GM10248 (cell line): ENCODE results near the gene CRAMP1.

Experiments
- CTCF ChIA-PET: fragments of 300-600 bp; sonication (Branson Sonifier 250); formaldehyde crosslinking; extraction: SDS; loops from one replicate; lab custom pipeline; 2021; ENCODE audit warnings: antibody characterized with exemption; lab: Yijun Ruan, JAX
- POLR2A ChIA-PET: fragments of 350-650 bp; sonication (Branson Sonifier 250); formaldehyde crosslinking; extraction: SDS; loops from one replicate; lab custom pipeline; 2020; ENCODE audit warnings: antibody characterized with exemption; lab: Yijun Ruan, JAX
- DNase-seq: peaks from one replicate; pipeline ENCODE4 v3.0.0; 2012; ENCODE audit errors: extremely low spot score
- CTCF ChIP-seq: IDR thresholded peaks from 2 replicates; pipeline ENCODE4 v1.5.1; 2012; ENCODE audit warnings: mild to moderate bottlenecking, low read depth; ENCODE audit errors: extremely low read depth, missing control alignments, control extremely low read depth

CRAMP1 gene

GRCh38 chr16:1596516-1596915 lies 15.6 kb upstream of the CRAMP1 start:
- ChIA-PET POLR2A (no interaction called here), CTCF (interaction anchor here (1.0 kb wide), 1 partner anchor 10 kb away, joined by 3 read pairs; no protein-coding TSS in a partner anchor)
- DNase-seq, result no peak
- TF ChIP-seq CTCF, result no peak

GRCh38 chr16:1597154-1597553 lies 15.0 kb upstream of the CRAMP1 start:
- CTCF ChIA-PET, result interaction anchor here (1.0 kb wide), 1 partner anchor 11 kb away, joined by 3 read pairs; no protein-coding TSS in a partner anchor
- TF ChIP-seq CTCF, result no peak
- DNase-seq, result no peak
- POLR2A ChIA-PET, result no interaction called here

- TF ChIP-seq CTCF, result no peak
- no peak for DNase-seq
- CTCF ChIA-PET, result no interaction called here
- POLR2A ChIA-PET, result no interaction called here
Observed at GRCh38 chr16:1601031-1601430, 11.1 kb upstream of the CRAMP1 start.

DNA sequence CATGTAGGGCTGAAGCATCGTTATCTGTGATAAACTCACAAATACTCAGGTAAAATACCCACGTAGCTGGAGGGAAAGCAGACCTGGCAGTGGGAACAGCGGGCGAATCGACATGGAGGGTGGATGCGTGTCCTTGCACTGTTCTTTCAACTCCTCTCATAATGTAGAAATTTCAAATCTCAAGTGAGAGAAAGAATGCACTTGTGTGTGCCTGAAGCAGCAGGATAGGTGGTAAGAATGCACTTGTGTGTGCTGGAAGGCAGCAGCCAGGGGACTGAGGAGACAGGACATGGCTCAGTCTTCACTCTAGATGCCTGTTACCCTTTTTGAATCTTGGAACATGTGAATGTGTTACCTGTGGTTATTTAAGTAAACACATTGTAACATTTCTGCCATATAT lies 10.7 kb upstream of the CRAMP1 start:
- CTCF ChIA-PET, result no interaction called here
- POLR2A ChIA-PET, result no interaction called here
- DNase-seq, result no peak
- no peak for TF ChIP-seq CTCF

- no peak for TF ChIP-seq CTCF
- POLR2A ChIA-PET, result no interaction called here
- CTCF ChIA-PET, result no interaction called here
- DNase-seq, result no peak
Observed at GRCh38 chr16:1602285-1602684, 9.9 kb upstream of the CRAMP1 start.

DNA sequence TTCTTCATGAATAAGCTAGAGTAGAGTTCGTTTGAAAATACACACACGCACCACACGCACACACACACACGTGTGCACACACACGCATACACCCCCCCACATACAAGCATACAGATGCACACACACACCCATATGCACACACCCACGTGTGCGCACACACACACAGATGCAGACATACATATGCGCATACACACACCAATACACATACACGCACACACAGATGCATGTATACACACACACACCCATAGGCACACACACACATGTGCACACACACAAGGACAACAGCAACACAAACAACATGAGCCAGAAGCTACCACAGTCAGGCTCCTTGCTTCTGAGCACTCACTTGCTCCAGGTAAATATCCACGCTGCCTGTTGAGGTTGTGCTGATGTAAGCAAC lies 5.4 kb upstream of the CRAMP1 start:
- no peak for DNase-seq
- CTCF ChIA-PET, result no interaction called here
- POLR2A ChIA-PET, result no interaction called here
- TF ChIP-seq CTCF, result no peak

DNA sequence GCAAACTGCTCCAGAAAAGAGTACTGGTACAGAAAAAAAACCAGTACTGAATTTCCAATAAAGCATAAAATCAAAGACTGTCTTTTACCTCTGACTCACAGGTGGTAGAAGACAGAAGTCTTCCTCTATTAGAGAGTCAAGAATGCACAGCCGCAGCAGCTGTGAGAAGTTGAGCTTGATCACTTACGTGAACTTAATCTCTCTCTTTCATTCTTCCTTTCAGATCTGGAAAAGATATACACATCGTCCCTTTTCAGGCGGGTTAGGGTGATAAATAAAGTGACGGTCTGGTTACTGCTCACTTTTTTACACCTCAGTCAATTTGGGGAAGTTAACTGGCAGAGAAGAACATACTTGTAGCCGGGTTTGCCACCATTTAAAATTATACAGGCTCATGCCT lies 4.2 kb upstream of the CRAMP1 start:
- CTCF ChIA-PET, result no interaction called here
- DNase-seq, result no peak
- POLR2A ChIA-PET, result no interaction called here
- TF ChIP-seq CTCF, result no peak
